Measurements from ENCODE around the gene TMEM141. TPM values are rescaled to one million over a fixed set of nuclear protein-coding genes. Genes with fewer than 3 reads are reported as not detected.
"Not testable (repeated sequence)": the region's sequence is repeated elsewhere in the genome, so short reads cannot be mapped to it uniquely, and the experiment has no call there.

The TMEM141 gene
- total and polyA plus RNA-seq, 2 of the 8 experiments (the other 6 are each of a cell fraction or from before 2014, with no cell fraction given): 51.1 to 137 TPM

DNA sequence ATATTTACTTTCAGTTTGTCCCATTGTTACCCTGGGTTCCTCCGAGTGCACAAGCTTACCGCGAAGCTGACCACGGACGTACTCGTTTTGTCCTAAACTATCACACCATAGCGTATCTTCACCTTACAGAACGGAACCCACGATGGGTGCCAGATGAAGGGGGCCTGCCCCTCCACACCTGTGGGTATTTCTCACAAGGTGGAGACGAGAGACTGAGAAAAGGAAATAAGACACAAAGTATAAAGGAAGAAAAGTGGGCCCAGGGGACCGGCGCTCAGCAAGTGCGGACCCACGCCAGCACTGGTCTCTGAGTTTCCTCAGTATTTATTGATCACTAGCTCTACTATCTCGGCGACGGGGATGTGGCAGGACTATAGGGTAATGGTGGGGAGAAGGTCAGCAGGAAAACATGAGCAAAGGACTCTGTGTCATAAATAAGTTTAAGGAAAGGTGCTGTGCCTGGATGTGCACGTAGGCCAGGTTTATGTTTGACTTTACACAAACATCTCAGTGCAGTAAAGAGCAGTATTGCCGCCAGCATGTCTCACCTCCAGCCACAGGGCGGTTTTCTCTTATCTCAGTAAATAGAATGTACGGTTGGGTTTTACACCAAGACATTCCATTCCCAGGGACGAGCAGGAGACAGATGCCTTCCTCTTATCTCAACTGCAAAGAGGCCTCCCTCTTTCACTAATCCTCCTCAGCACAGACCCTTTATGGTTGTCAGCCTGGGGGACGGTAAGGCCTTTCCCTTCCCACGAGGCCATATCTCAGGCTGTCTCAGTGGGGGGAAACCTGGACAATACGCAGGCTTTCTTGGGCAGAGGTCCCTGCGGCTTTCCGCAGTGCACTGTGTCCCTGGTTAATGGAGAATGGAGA lies 2.3 kb upstream of the TMEM141 start:
- H2AK5ac ChIP-seq (ENCODE audit: low read depth, low read length); H3K27ac ChIP-seq (ENCODE audit: low read depth, low read length); H3K27me3 ChIP-seq (replicated peaks in 1 of 4; ENCODE audit: control insufficient read depth in 3 of 4, extremely low read depth in 1 of 4, insufficient read depth in 3 of 4, low read length in 3 of 4); H4K91ac ChIP-seq (replicated peaks; ENCODE audit: insufficient read length, low read length); H3K4ac ChIP-seq (replicated peaks; ENCODE audit: insufficient read length, low read depth, low read length); H4K5ac ChIP-seq (ENCODE audit: insufficient read length, low read depth, low read length); H2BK5ac ChIP-seq (ENCODE audit: low read depth, low read length); H2AFZ ChIP-seq (ENCODE audit: low read length); H4K8ac ChIP-seq (ENCODE audit: extremely low read depth, insufficient read depth, low read length); H2BK20ac ChIP-seq (ENCODE audit: low read length); H3K4me1 ChIP-seq (replicated peaks in 1 of 4; ENCODE audit: control insufficient read depth in 3 of 4, insufficient read depth in 4 of 4, low read length in 3 of 4); H2BK120ac ChIP-seq (replicated peaks; ENCODE audit: low read depth, low read length); H3K9me3 ChIP-seq (ENCODE audit: insufficient read depth in 2 of 2, low read depth in 1 of 2, low read length in 1 of 2); H3K23ac ChIP-seq (ENCODE audit: insufficient read length); H3K23me2 ChIP-seq (ENCODE audit: low read depth, low read length); H2BK15ac ChIP-seq (ENCODE audit: low read length); H3K79me1 ChIP-seq (ENCODE audit: low read depth, low read length); FAIRE-seq; H3K4me3 ChIP-seq (ENCODE audit: extremely low read depth in 1 of 4, insufficient read depth in 2 of 4, low read depth in 3 of 4, low read length in 4 of 4); H3K4me2 ChIP-seq (ENCODE audit: insufficient read depth in 1 of 2, low read depth in 2 of 2, low read length in 2 of 2); H3K14ac ChIP-seq (ENCODE audit: insufficient read length); H3K9ac ChIP-seq (replicated peaks in 1 of 4; ENCODE audit: extremely low read depth in 1 of 4, low read depth in 3 of 4, low read length in 3 of 4); DNase-seq (ENCODE audit: low read depth in 1 of 2, low spot score in 2 of 2); H3K36me3 ChIP-seq (ENCODE audit: control insufficient read depth in 2 of 4, insufficient read depth in 4 of 4, low read length in 3 of 4); H2BK12ac ChIP-seq (ENCODE audit: low read depth, low read length); POLR2A ChIA-PET (ENCODE audit: partially characterized antibody); H3K56ac ChIP-seq (replicated peaks; ENCODE audit: insufficient read length, low read depth, low read length); H3K18ac ChIP-seq (ENCODE audit: extremely low read depth, low read length); H4K20me1 ChIP-seq (replicated peaks in 1 of 2; ENCODE audit: control insufficient read depth in 1 of 2, insufficient read depth in 2 of 2, low read length in 2 of 2); H3K79me2 ChIP-seq (ENCODE audit: control insufficient read depth in 1 of 2, insufficient read depth in 2 of 2, low read length in 2 of 2): not testable (repeated sequence)
- CTCF ChIA-PET (ENCODE audit: partially characterized antibody): interaction anchor here (0.9 to 4.3 kb wide), 10 partner anchors 9 to 437 kb away, joined by 3 to 37 read pairs (median 4); partner anchors contain the start of gene LCN8
- WGBS, 2 experiments (ENCODE audit: extremely low coverage in 1 of 2, insufficient coverage in 1 of 2, insufficient read length in 1 of 2, insufficient replicate concordance in 2 of 2, low coverage in 1 of 2, low lambda C conversion rate in 2 of 2, missing lambda C conversion rate in 1 of 2): 89% methylated on average over 25 of the region's 27 CpGs; no CpG with 5 or more reads in 1 of the 2 experiments

All from H1 (cell line).